NCI-H2196 treated with DMSO at 0.1 percent for 48 hours (cell line): ENCODE results near the gene KIZ.
A peak's percentile ranks its signal among the peaks of the same experiment; 100 is the strongest.
"Not testable (repeated sequence)": the region's sequence is repeated elsewhere in the genome, so short reads cannot be mapped to it uniquely, and the experiment has no call there.

Experiments
- DNase-seq: peaks from one replicate; lab custom pipeline; 2025; ENCODE audit not compliant: unreplicated experiment; lab: John Stamatoyannopoulos, UW

Gene KIZ

DNA sequence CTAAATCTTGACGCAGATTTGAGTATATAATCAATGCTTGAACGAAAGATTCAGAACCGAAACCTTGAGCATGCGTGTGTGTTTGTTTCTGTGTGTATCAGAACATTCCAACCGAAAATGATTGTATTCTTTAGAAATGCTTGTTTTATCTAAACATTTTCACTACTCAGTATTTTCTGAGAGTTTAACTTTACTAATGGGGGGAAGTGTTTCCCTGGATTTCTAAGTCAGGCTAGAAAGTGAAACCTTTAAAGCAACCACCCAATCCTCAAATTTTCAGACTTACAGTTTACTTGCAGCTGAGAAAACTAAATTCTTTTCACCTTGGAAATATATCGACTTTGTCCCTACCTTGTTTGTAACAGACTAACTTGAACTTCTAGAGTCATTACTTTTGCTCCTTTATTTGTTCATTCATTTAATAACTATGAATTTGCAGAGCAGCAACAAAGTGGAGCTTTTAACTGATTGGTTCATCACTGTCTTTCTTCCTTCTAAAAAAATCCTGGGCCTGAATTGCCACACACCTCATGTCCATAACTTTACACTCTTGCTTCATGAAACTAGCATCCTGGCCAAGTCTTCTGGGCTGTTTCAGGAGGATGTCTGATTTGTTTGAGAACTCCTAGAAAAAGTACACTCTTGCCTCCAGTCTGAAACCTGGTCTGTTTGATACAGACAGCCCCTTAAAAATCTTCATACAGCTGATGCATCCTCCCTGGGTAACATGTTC is 99.5 kb downstream of the KIZ start:
- DNase-seq = no peak

GRCh38 chr20:21228511-21228910 is 102.6 kb downstream of the KIZ start:
- no peak for DNase-seq

GRCh38 chr20:21229163-21229562 is 103.3 kb downstream of the KIZ start:
- DNase-seq = no peak

- DNase-seq = no peak
Observed at GRCh38 chr20:21230220-21230619, 104.3 kb downstream of the KIZ start.

DNA sequence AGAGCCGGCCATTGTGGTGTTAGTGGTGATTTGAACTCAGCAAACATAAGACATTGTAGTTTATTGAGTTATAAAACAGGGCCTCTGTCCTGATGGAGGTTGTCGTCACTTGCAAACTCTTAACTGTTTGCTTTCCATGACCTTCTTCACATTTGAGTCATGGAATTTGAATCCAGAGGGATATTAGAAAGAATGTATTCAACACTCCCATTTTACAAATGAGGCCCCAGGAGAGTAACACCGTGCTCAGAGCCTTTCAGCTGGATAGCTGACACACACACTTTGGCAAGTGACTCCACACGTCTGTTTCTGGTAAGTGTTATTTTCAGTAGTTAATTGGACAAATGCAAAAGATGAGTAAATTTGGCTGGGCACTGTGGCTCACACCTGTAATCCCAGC is 104.8 kb downstream of the KIZ start:
- DNase-seq = no peak

DNA sequence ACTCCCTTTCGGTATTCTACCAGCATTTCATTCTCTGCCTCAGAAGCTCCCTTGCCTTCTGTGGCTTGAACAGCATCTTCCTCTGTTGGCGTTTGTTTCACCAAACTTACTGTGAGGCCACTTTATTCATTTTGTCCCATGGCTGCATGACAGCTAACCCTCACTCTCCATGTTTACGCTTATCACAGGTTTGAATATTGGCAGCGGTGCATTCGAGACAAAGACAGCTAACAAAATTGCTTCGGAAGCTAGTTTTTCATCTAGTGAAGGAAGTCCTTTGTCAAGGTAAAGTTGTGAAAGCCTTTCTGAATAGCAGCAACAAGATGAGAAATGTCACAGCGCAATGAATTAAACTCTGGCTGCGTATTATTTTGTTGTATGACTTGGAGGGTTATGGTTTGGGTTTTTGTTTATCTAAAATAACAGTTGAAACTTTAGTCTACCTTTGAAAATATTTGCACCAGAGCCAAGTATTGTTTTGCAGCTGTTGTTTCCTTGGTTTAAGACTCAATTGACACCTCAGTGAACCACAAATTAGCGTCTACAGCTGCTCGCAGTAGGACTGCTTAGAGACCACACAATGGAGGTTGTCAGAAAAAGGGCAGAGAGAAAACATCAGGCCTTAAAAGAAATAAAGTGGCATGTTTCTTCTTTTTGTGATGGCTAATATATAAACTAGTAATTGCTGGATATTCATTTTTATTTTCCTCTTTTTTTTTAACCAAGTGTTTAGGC is 106.8 kb downstream of the KIZ start:
- no peak for DNase-seq

GRCh38 chr20:21234324-21234723 is 108.4 kb downstream of the KIZ start:
- DNase-seq = no peak

DNA sequence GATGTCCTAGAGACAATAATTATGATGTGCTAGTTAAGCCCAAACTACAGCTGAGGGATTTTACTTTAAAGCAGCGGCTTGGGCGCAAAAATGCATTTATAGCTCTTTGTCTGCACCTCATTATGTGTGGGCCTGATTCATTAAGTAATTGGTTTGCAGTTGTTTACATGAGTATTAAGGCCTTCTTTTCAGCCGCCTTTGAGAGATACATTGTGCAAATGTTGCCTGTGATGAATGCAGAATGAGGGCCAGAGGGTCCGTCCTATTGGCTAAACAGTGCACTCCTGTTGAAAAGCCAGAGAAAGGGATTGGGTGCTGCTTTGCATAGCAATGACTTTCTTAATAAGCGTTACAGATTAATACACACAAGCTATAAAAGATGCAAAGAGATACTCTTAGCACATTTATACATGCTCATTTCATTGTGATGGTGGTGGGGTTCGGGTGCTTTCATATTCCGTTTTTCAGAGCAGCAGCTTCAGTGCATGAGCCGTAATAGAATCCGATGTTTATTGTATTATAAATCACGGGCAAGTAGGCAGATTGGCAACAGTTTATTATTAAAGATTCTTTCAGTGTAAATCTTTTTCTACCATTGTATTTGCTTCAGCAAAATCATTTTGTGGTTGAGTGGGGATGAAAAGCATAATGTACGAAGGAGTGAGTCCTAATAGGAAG is 109.1 kb downstream of the KIZ start:
- DNase-seq = no peak

- peak; percentile 65 for DNase-seq
Observed at GRCh38 chr20:21235484-21236445, 109.9 kb downstream of the KIZ start.

- no peak for DNase-seq
Observed at GRCh38 chr20:21237956-21238799, 112.3 kb downstream of the KIZ start.

GRCh38 chr20:21238818-21239536 is 113.1 kb downstream of the KIZ start:
- DNase-seq = no peak

DNA sequence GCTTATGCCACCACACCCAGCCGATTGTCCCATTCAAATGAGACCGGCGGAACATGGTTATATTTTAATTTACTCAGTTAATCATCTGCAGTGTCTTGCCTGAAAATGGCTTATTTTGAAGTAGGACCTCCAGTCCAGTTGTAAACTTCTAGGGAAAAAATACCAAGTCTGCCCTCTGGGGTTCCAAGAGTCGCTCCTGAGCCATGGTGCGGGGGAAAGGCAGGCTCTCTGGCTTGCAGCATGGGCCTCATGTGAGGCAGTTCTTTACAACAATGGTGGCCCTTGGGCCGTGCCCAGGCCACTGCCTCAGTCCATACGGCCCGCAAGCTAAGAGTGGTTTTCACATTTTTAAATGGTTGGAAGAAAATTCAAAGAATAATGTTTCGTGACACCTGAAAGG is 114.5 kb downstream of the KIZ start:
- DNase-seq = no peak

- DNase-seq = no peak
Observed at GRCh38 chr20:21241406-21241805, 115.5 kb downstream of the KIZ start.

DNA sequence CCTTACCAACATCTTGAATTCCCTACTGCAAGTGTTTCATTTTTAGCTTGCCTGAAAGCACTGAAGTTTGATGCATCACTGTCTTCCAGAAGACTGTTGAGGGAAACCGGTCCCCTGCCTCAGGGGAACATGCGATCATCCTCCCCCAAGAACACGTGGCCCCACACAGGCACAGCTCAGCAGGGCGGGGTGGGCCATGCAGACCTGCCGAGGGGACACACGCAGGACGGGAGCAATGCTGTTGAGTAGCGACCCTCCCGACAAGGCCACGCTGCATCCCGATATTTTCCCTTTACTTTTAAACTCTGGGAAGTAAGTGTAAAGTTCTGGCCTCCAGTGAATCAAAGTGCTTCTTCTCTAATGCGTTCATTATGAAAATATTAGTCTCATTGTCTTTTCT is 117.9 kb downstream of the KIZ start:
- no peak for DNase-seq

GRCh38 chr20:21244808-21245207 is 118.9 kb downstream of the KIZ start:
- no peak for DNase-seq

DNA sequence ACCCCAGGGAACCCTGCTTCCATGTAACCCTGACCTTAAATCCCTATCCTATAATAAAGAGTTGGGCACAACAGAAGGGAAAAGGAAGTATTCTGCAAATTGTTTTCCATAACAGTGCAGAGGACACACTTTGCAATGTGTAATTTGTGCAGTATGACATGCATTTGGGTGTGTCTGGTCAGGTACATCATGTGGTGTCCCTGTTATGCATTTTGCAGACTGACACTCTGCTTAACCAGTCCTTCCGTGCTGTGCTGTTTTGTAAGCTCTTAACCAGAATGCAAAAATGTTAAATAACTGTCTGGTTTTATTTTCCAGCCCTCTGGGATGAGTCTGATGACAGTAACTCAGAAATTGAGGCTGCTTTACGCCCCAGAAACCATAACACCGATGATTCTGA is 120.3 kb downstream of the KIZ start:
- DNase-seq = no peak

DNA sequence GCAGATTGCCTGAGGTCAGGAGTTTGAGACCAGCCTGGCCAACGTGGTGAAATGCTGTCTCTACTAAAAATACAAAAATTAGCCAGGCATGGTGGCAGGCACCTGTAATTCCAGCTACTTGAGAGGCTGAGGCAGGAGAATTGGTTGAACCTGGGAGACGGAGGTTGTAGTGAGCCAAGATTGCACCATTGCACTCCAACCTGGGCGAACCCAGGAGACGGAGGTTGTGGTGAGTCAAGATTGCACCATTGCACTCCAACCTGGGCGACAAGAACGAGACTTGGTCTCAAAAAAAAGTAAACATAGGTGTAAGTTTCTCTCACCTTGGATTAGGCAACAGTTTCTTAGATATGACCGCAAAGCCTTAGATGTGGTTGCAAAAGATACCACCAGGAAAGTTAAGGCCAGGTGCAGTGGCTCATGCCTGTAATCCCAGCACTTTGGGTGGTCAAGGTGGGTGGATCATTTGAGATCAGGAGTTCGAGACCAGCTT is 121.8 kb downstream of the KIZ start:
- not testable (repeated sequence) for DNase-seq

DNA sequence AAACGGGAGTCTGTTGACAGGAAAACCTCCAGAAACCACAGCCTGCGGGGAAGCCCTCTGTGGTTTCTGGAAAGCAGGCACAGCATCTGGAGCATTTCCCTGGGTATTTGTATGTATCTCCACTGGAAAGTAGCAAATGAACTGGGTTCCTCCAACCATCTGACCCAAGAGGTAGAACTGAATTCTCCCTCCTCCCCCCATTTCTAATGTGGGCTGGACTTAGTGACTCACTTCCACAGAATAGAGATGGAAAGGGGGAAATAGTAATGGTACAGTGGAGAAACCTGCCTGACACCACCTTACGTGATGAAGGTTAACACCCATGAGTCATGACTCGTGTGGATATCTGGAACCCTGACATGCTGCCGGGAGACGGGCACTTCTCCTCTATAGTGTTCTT is 125.4 kb downstream of the KIZ start:
- DNase-seq = no peak

DNA sequence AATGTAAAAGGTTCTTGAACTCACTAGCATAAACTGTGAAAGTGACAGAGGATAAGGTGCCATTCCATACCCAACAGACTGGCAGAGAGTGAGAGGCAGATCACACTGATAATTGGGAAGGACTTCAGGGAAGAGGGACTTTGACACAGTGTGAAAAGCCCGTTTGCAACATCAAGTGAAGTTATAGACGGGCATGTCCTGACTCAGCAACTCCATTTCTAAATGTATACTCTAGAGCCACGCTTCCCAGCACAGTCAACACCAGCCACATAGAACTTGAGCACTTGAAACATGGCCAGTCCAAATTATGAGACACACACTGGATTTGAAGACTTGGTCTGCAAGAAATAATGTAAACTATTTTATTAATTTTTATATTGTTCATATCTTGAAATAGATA is 131.3 kb downstream of the KIZ start:
- no peak for DNase-seq
